Activated CD4-positive, CD25-positive, alpha-beta regulatory T cell treated with anti-CD3 and anti-CD28 coated beads, Interleukin-2, amount 50 U/mL, for 24 hours (primary cell): ENCODE measurements around the gene DDAH1.
"Not testable (repeated sequence)": the region's sequence is repeated elsewhere in the genome, so short reads cannot be mapped to it uniquely, and the experiment has no call there.

ENCODE experiments used
- ATAC-seq, 2 donors: fragments of 150-1000 bp; cut with Tn5 transposase; one replicate each; pipeline ENCODE4 v1.10.0; 2021; ENCODE audit warnings: mild to moderate bottlenecking in 1 of 2, moderate library complexity in 1 of 2

The DDAH1 gene

GRCh38 chr1:85465099-85465785 is at the start of gene DDAH1:
Gene DDAH1 (minus strand): TSS chr1:85465159. CDS start chr1:85465045, 114 bp downstream.
- ATAC-seq: peak; percentile 21 to 38

- ATAC-seq: not testable (repeated sequence)
Measured at GRCh38 chr1:85513998-85514397, 49.0 kb upstream of the DDAH1 start.

GRCh38 chr1:85504417-85504816 is 39.5 kb upstream of the DDAH1 start:
- ATAC-seq: no peak

GRCh38 chr1:85502625-85503083 is 37.7 kb upstream of the DDAH1 start:
- no peak for ATAC-seq

- ATAC-seq: no peak
Measured at GRCh38 chr1:85502171-85502570, 37.2 kb upstream of the DDAH1 start.

- ATAC-seq: no peak
Measured at GRCh38 chr1:85501355-85501898, 36.5 kb upstream of the DDAH1 start.

- no peak for ATAC-seq
Measured at GRCh38 chr1:85496941-85497582, 32.1 kb upstream of the DDAH1 start.

- ATAC-seq: no peak
Measured at GRCh38 chr1:85495556-85495955, 30.6 kb upstream of the DDAH1 start.

GRCh38 chr1:85494904-85495266 is 29.9 kb upstream of the DDAH1 start:
- ATAC-seq: no peak

GRCh38 chr1:85494074-85494903 is 29.3 kb upstream of the DDAH1 start:
- ATAC-seq: no peak

- no peak for ATAC-seq
Measured at GRCh38 chr1:85490270-85490985, 25.5 kb upstream of the DDAH1 start.

- ATAC-seq: no peak
Measured at GRCh38 chr1:85488126-85488525, 23.2 kb upstream of the DDAH1 start.

GRCh38 chr1:85485516-85485915 is 20.6 kb upstream of the DDAH1 start:
- ATAC-seq: no peak

- ATAC-seq: no peak
Measured at GRCh38 chr1:85484716-85485115, 19.8 kb upstream of the DDAH1 start.

- no peak for ATAC-seq
Measured at GRCh38 chr1:85484264-85484663, 19.3 kb upstream of the DDAH1 start.

- no peak for ATAC-seq
Measured at GRCh38 chr1:85481688-85482087, 16.7 kb upstream of the DDAH1 start.

- ATAC-seq: no peak
Measured at GRCh38 chr1:85480566-85480965, 15.6 kb upstream of the DDAH1 start.

GRCh38 chr1:85479491-85479890 is 14.5 kb upstream of the DDAH1 start:
- ATAC-seq: no peak

- no peak for ATAC-seq
Measured at GRCh38 chr1:85478366-85478765, 13.4 kb upstream of the DDAH1 start.

- no peak for ATAC-seq
Measured at GRCh38 chr1:85475055-85475454, 10.1 kb upstream of the DDAH1 start.

- ATAC-seq: no peak
Measured at GRCh38 chr1:85473390-85473789, 8.4 kb upstream of the DDAH1 start.

GRCh38 chr1:85471558-85471957 is 6.6 kb upstream of the DDAH1 start:
- no peak for ATAC-seq

GRCh38 chr1:85470130-85470529 is 5.2 kb upstream of the DDAH1 start:
- ATAC-seq: not testable (repeated sequence)
